DMS 273 treated with DMSO at 0.1 percent for 48 hours (cell line): ENCODE measurements around the gene CRYGS.
A peak's percentile ranks its signal among the peaks of the same experiment; 100 is the strongest.
"Not testable (repeated sequence)": the region's sequence is repeated elsewhere in the genome, so short reads cannot be mapped to it uniquely, and the experiment has no call there.

Experiments
- DNase-seq: peaks from one replicate; lab custom pipeline; 2025; lab: John Stamatoyannopoulos, UW

Gene CRYGS

GRCh38 chr3:186552408-186553031, 8.3 kb upstream of the CRYGS start:
- DNase-seq = no peak

- DNase-seq = no peak
Observed at GRCh38 chr3:186551387-186551786, 7.2 kb upstream of the CRYGS start.

- no peak for DNase-seq
Observed at GRCh38 chr3:186549497-186549896, 5.3 kb upstream of the CRYGS start.

- DNase-seq = no peak
Observed at GRCh38 chr3:186540835-186541226, 3.3 kb downstream of the CRYGS start.

GRCh38 chr3:186540221-186540834, 3.9 kb downstream of the CRYGS start:
- peak; percentile 42 for DNase-seq

GRCh38 chr3:186538779-186539178, 5.4 kb downstream of the CRYGS start:
- DNase-seq = no peak

GRCh38 chr3:186536883-186537844, 7.0 kb downstream of the CRYGS start:
- DNase-seq = no peak

- DNase-seq = no peak
Observed at GRCh38 chr3:186534113-186534669, 10.0 kb downstream of the CRYGS start.

- DNase-seq = no peak
Observed at GRCh38 chr3:186532598-186533072, 11.5 kb downstream of the CRYGS start.

- DNase-seq = not testable (repeated sequence)
Observed at GRCh38 chr3:186531694-186532093, 12.5 kb downstream of the CRYGS start.

GRCh38 chr3:186530415-186530814, 13.8 kb downstream of the CRYGS start:
- no peak for DNase-seq

GRCh38 chr3:186529201-186529999, 14.8 kb downstream of the CRYGS start:
- DNase-seq = peak; percentile 97

- DNase-seq = peak; percentile 95
Observed at GRCh38 chr3:186526256-186526606, 17.9 kb downstream of the CRYGS start.

GRCh38 chr3:186525369-186526255, 18.6 kb downstream of the CRYGS start:
- no peak for DNase-seq

GRCh38 chr3:186524616-186525015, 19.6 kb downstream of the CRYGS start:
- DNase-seq = no peak

- DNase-seq = no peak
Observed at GRCh38 chr3:186523434-186523833, 20.7 kb downstream of the CRYGS start.

GRCh38 chr3:186523022-186523421, 21.2 kb downstream of the CRYGS start:
- DNase-seq = no peak

- DNase-seq = no peak
Observed at GRCh38 chr3:186520957-186521842, 23.0 kb downstream of the CRYGS start.

GRCh38 chr3:186520431-186520830, 23.7 kb downstream of the CRYGS start:
- peak; percentile 46 for DNase-seq
